ENCODE data around the gene TRAF3IP3.
"Not testable (repeated sequence)": the region's sequence is repeated elsewhere in the genome, so short reads cannot be mapped to it uniquely, and the experiment has no call there.

The TRAF3IP3 gene

GRCh38 chr1:209768354-209768774 lies 12.5 kb downstream of the TRAF3IP3 start:
- peak; percentile 89 to 91 for ATAC-seq

GRCh38 chr1:209769171-209769904 lies 13.5 kb downstream of the TRAF3IP3 start:
- ATAC-seq = peak; percentile 63 to 67

- no peak for ATAC-seq
These were observed 14.1 kb downstream of the TRAF3IP3 start for GRCh38 chr1:209769971-209770370.

- no peak for ATAC-seq
These were observed 15.0 kb downstream of the TRAF3IP3 start for GRCh38 chr1:209770636-209771415.

GRCh38 chr1:209772126-209772525 lies 16.3 kb downstream of the TRAF3IP3 start:
- ATAC-seq = no peak

- ATAC-seq = no peak
These were observed 18.7 kb downstream of the TRAF3IP3 start for GRCh38 chr1:209774592-209774991.

GRCh38 chr1:209775678-209776077 lies 19.8 kb downstream of the TRAF3IP3 start:
- no peak for ATAC-seq

GRCh38 chr1:209777587-209777986 lies 21.7 kb downstream of the TRAF3IP3 start:
- no peak for ATAC-seq

GRCh38 chr1:209778102-209778501 lies 22.2 kb downstream of the TRAF3IP3 start:
- no peak for ATAC-seq

GRCh38 chr1:209780268-209780667 lies 24.4 kb downstream of the TRAF3IP3 start:
- no peak for ATAC-seq

GRCh38 chr1:209783386-209783785 lies 27.5 kb downstream of the TRAF3IP3 start:
- no peak for ATAC-seq

- peak; percentile 98 to 99 for ATAC-seq
These were observed 28.7 kb downstream of the TRAF3IP3 start, which contains the start of gene C1orf74 for GRCh38 chr1:209784265-209785169. C1orf74 (minus strand) TSS chr1:209784559; CDS start chr1:209783634, 925 bp downstream.

- ATAC-seq = no peak
These were observed 29.7 kb downstream of the TRAF3IP3 start for GRCh38 chr1:209785592-209785991.

GRCh38 chr1:209786146-209786545 lies 30.3 kb downstream of the TRAF3IP3 start:
- ATAC-seq = no peak

GRCh38 chr1:209787551-209787950 lies 31.7 kb downstream of the TRAF3IP3 start:
- no peak for ATAC-seq

- ATAC-seq = no peak
These were observed 33.4 kb downstream of the TRAF3IP3 start for GRCh38 chr1:209789245-209789644.

- ATAC-seq = no peak
These were observed 34.7 kb downstream of the TRAF3IP3 start for GRCh38 chr1:209790286-209791193.

- ATAC-seq = no peak
These were observed 36.1 kb downstream of the TRAF3IP3 start for GRCh38 chr1:209791920-209792319.

- not testable (repeated sequence) for ATAC-seq
These were observed 37.9 kb downstream of the TRAF3IP3 start for GRCh38 chr1:209793711-209794110.

GRCh38 chr1:209797978-209798639 lies 42.3 kb downstream of the TRAF3IP3 start:
- ATAC-seq = no peak

Data from activated CD4-positive, CD25-positive, alpha-beta regulatory T cell treated with anti-CD3 and anti-CD28 coated beads, Interleukin-2, amount 50 U/mL, for 24 hours (primary cell).